Motor neuron (in vitro differentiated cells): Measurements from ENCODE around the gene CLEC4M. TPM values are rescaled to one million over a fixed set of nuclear protein-coding genes. Genes with fewer than 3 reads are reported as not detected.
"Not testable (repeated sequence)": the region's sequence is repeated elsewhere in the genome, so short reads cannot be mapped to it uniquely, and the experiment has no call there.

ENCODE experiments used
- ATAC-seq, 8 experiments: fragments of 200-7000 bp; cut with Tn5 transposase; replicated peaks in 6 of 8; 2 replicates each; pipeline ENCODE4 v1.8.0; 2021; ENCODE audit warnings: mild to moderate bottlenecking in 8 of 8, moderate library complexity in 8 of 8
- H3K27ac ChIP-seq, 2 donors: fragments of 250-450 bp; sonication (Bioruptor Pico); 2 replicates each; pipeline ENCODE4 v1.9.0; 2021; ENCODE audit warnings: antibody characterized with exemption in 2 of 2, mild to moderate bottlenecking in 2 of 2, moderate library complexity in 1 of 2
- H3K4me1 ChIP-seq, 2 donors: fragments of 250-450 bp; sonication (Bioruptor Pico); replicated peaks in 1 of 2; 2 replicates each; pipeline ENCODE4 v1.6.1; 2021; ENCODE audit warnings: antibody characterized with exemption in 2 of 2, mild to moderate bottlenecking in 2 of 2, moderate library complexity in 1 of 2
- H3K4me3 ChIP-seq, 5 donors: fragments of 250-450 bp; sonication (Bioruptor Pico); 2 replicates each; pipeline ENCODE4 v1.9.0; 2021; ENCODE audit warnings: antibody characterized with exemption in 5 of 5, mild to moderate bottlenecking in 5 of 5, moderate library complexity in 4 of 5
- WGBS, 10 experiments: fragments of 450-650 bp; shearing (Covaris generic); methylation state at CpG; one replicate each; pipeline ENCODE4 v1.0.0; 2022; 5-methylcytosine and 5-hydroxymethylcytosine counted together
- in situ Hi-C, 9 experiments: fragments of 400-800 bp; cut with MboI; loops; one replicate each; pipeline ENCODE4 v1.15.0; 2021; ENCODE audit warnings: low sequenced_read_pairs in 9 of 9, low pct_unique_long_range_greater_than_20kb in 2 of 9; ENCODE audit not compliant: unreplicated experiment in 9 of 9
- total RNA-seq, 8 experiments: library from RNA; unstranded; fragments of 300-600 nt; gene quantifications; 2 replicates each; pipeline versions ENCODE4 v1.2.3 to v1.2.4, GENCODE V29; 2022

Gene CLEC4M
- total RNA-seq, 8 experiments from 2014 or later = 0.10 to 0.71 (median 0.24) TPM; not detected in 4

GRCh38 chr19:7808108-7808507 is 45.1 kb downstream of the CLEC4M start:
- no peak overlapping the region for H3K27ac ChIP-seq
- no peak overlapping the region for H3K4me3 ChIP-seq
- 40 to 100% (median 70%) methylated on average over 1 to 4 of the region's 5 CpGs; no CpG with 5 or more reads in 4 of the 10 experiments for WGBS, 10 experiments
- no peaks in the 10 kb centered on the region for H3K4me1 ChIP-seq
- ATAC-seq = no peak
- in situ Hi-C loops = loop anchor here in 2 of 9 experiments (25.0 kb wide), 2 partner anchors 221 to 246 kb away; partner anchors contain the start of gene CAMSAP3 (in 1 of the 2)

- Histone ChIP-seq H3K4me3 (no peak overlapping the region), H3K4me1 (no peaks in the 10 kb centered on the region), H3K27ac (no peak overlapping the region)
- no peak for ATAC-seq
- 0 to 14% (median 0%) methylated on average over 1 to 2 of the region's 2 CpGs; no CpG with 5 or more reads in 3 of the 10 experiments for WGBS, 10 experiments
- in situ Hi-C loops = loop anchor here in 2 of 9 experiments (25.0 kb wide), 2 partner anchors 225 to 250 kb away; partner anchors contain the start of gene CAMSAP3 (in 1 of the 2)
Measured at GRCh38 chr19:7811989-7812388, 48.9 kb downstream of the CLEC4M start.

GRCh38 chr19:7815325-7815724 is 52.3 kb downstream of the CLEC4M start:
- no peak overlapping the region for H3K27ac ChIP-seq
- no peaks in the 10 kb centered on the region for H3K4me1 ChIP-seq
- in situ Hi-C loops = loop anchor here in 2 of 9 experiments (25.0 kb wide), 2 partner anchors 228 to 253 kb away; partner anchors contain the start of gene CAMSAP3 (in 1 of the 2)
- WGBS, 10 experiments = 0 to 67% (median 27%) methylated on average over 1 to 9 of the region's 10 CpGs; no CpG with 5 or more reads in 4 of the 10 experiments
- ATAC-seq = no peak
- no peak overlapping the region for H3K4me3 ChIP-seq

- not testable (repeated sequence) for H3K4me1 ChIP-seq, ATAC-seq, H3K27ac ChIP-seq, H3K4me3 ChIP-seq
- 0 to 89% (median 50%) methylated on average over 1 to 3 of the region's 3 CpGs; no CpG with 5 or more reads in 1 of the 10 experiments for WGBS, 10 experiments
- in situ Hi-C loops = loop anchor here in 2 of 9 experiments (25.0 kb wide), 2 partner anchors 229 to 254 kb away; partner anchors contain the start of gene CAMSAP3 (in 1 of the 2)
Measured at GRCh38 chr19:7816040-7816439, 53.0 kb downstream of the CLEC4M start.

GRCh38 chr19:7817801-7818200 is 54.8 kb downstream of the CLEC4M start:
- in situ Hi-C loops = loop anchor here in 2 of 9 experiments (25.0 kb wide), 2 partner anchors 230 to 256 kb away; partner anchors contain the start of gene CAMSAP3 (in 1 of the 2)
- no peaks in the 10 kb centered on the region for H3K4me1 ChIP-seq
- H3K27ac ChIP-seq = no peak overlapping the region
- ATAC-seq = no peak
- no peak overlapping the region for H3K4me3 ChIP-seq
- 33 to 100% (median 90%) methylated on average over 1 of the region's 1 CpG; no CpG with 5 or more reads in 5 of the 10 experiments for WGBS, 10 experiments

GRCh38 chr19:7818806-7819205 is 55.8 kb downstream of the CLEC4M start:
- Histone ChIP-seq H3K4me3 (no peak overlapping the region), H3K4me1 (no peaks in the 10 kb centered on the region), H3K27ac (no peak overlapping the region)
- in situ Hi-C loops = loop anchor here in 2 of 9 experiments (25.0 kb wide), 2 partner anchors 232 to 257 kb away; partner anchors contain the start of gene CAMSAP3 (in 1 of the 2)
- no peak for ATAC-seq
- WGBS, 10 experiments = 13 to 60% (median 39%) methylated on average over 1 to 2 of the region's 2 CpGs; no CpG with 5 or more reads in 4 of the 10 experiments

Other genes starting within 250 kb of the CLEC4M start
- 10 to 100 TPM in 7 of 8 experiments, 1 to 10 TPM in 1; 8.4 to 44.2 (median 26.5) TPM for gene ZNF358, start 247.1 kb upstream of the CLEC4M start, total RNA-seq
- gene MCOLN1, start 240.6 kb upstream of the CLEC4M start, total RNA-seq = 10 to 100 TPM in 3 of 8 experiments, 1 to 10 TPM in 5; 4.9 to 31.1 (median 8.4) TPM
- 10 to 100 TPM; 38.4 to 75.7 (median 49.0) TPM for gene PNPLA6, start 227.5 kb upstream of the CLEC4M start, total RNA-seq
- 1 to 10 TPM in 7 of 8 experiments, under 1 TPM in 1; 0.46 to 7.9 (median 4.3) TPM for gene CAMSAP3, start 167.4 kb upstream of the CLEC4M start, total RNA-seq
- 10 to 100 TPM in 7 of 8 experiments, 1 to 10 TPM in 1; 9.2 to 38.7 (median 22.6) TPM for gene XAB2, start 133.7 kb upstream of the CLEC4M start, total RNA-seq
- gene PET100, start 133.4 kb upstream of the CLEC4M start, total RNA-seq = 100 to 1,000 TPM in 6 of 8 experiments, 10 to 100 TPM in 2; 94.6 to 240 (median 105) TPM
- gene PCP2, start 129.5 kb upstream of the CLEC4M start, total RNA-seq = 1 to 10 TPM in 1 of 8 experiments, under 1 TPM in 2, not detected in 5; 0.16 to 1.2 (median 0.32) TPM
- gene STXBP2, start 126.1 kb upstream of the CLEC4M start, total RNA-seq = 10 to 100 TPM in 2 of 8 experiments, 1 to 10 TPM in 6; 1.4 to 38.5 (median 3.5) TPM
- gene RETN, start 94.2 kb upstream of the CLEC4M start, total RNA-seq = not detected
- gene MCEMP1, start 86.2 kb upstream of the CLEC4M start, total RNA-seq = under 1 TPM in 2 of 8 experiments, not detected in 6; 0.13 to 0.85 TPM
- 100 to 1,000 TPM in 4 of 8 experiments, 10 to 100 TPM in 4; 54.1 to 192 (median 109) TPM for gene TRAPPC5, start 82.4 kb upstream of the CLEC4M start, total RNA-seq
- gene FCER2, start 61.1 kb upstream of the CLEC4M start, total RNA-seq = under 1 TPM in 7 of 8 experiments, not detected in 1; 0.11 to 0.59 (median 0.32) TPM
- gene CLEC4G, start 31.1 kb upstream of the CLEC4M start, total RNA-seq = under 1 TPM in 1 of 8 experiments, not detected in 7; 0.20 TPM
- under 1 TPM in 6 of 8 experiments, not detected in 2; 0.09 to 0.57 (median 0.14) TPM for gene CD209, start 15.7 kb upstream of the CLEC4M start, total RNA-seq
- gene EVI5L, start 67.0 kb downstream of the CLEC4M start, total RNA-seq = 10 to 100 TPM in 7 of 8 experiments, 1 to 10 TPM in 1; 7.7 to 25.7 (median 16.7) TPM
- gene PRR36, start 111.1 kb downstream of the CLEC4M start, total RNA-seq = 1 to 10 TPM in 5 of 8 experiments, under 1 TPM in 3; 0.27 to 6.4 (median 1.3) TPM
- 1 to 10 TPM in 4 of 8 experiments, under 1 TPM in 3, not detected in 1; 0.16 to 3.1 (median 1.4) TPM for gene LRRC8E, start 125.3 kb downstream of the CLEC4M start, total RNA-seq
- 10 to 100 TPM; 10.3 to 28.2 (median 16.9) TPM for gene MAP2K7, start 140.6 kb downstream of the CLEC4M start, total RNA-seq
- 1 to 10 TPM in 1 of 8 experiments, under 1 TPM in 6, not detected in 1; 0.16 to 1.2 (median 0.45) TPM for gene TGFBR3L, start 151.6 kb downstream of the CLEC4M start, total RNA-seq
- gene SNAPC2, start 157.1 kb downstream of the CLEC4M start, total RNA-seq = 10 to 100 TPM; 12.5 to 27.1 (median 19.1) TPM
- gene CTXN1, start 162.9 kb downstream of the CLEC4M start, total RNA-seq = 10 to 100 TPM in 2 of 8 experiments, 1 to 10 TPM in 5, under 1 TPM in 1; 0.87 to 29.6 (median 9.1) TPM
- 100 to 1,000 TPM in 2 of 8 experiments, 10 to 100 TPM in 6; 38.7 to 106 (median 65.1) TPM for gene TIMM44, start 180.4 kb downstream of the CLEC4M start, total RNA-seq
- gene ELAVL1, start 242.4 kb downstream of the CLEC4M start, total RNA-seq = 10 to 100 TPM; 22.4 to 86.2 (median 31.9) TPM